ENCODE data around the gene RAPGEF6. TPM values are rescaled to one million over a fixed set of nuclear protein-coding genes. Genes with fewer than 3 reads are reported as not detected.

RAPGEF6 gene
- polyA plus RNA-seq, 1 experiment, result 13.1 TPM

DNA sequence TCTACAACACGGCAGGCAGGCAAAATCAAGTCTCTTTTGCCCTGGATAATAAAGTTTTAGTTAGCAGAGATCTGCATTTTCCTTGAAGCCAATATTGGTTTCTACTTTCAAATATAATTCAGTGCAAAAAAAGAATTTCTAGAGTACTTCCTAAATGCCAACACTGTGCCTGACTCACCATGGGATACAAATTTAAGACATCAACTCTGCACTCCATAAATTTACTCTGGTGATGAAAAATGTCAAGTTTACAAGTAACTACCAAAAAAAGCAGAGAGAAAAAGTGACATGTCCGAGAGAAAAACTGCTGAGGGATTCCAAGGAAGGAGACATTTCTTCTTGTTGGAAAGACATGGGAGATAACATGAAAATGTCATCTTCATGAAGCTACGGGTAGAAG, 119.7 kb downstream of the RAPGEF6 start:
- no peaks in the 10 kb centered on the region for H3K27me3 ChIP-seq (ENCODE audit: control insufficient read depth, insufficient read depth, low read length)
- no peak overlapping the region for H3K4me3 ChIP-seq (ENCODE audit: low read depth, low read length)
- CTCF ChIA-PET, result interaction anchor here (0.7 to 1.1 kb wide), 2 partner anchors 15 to 351 kb away, joined by 3 read pairs; no protein-coding TSS in a partner anchor
- DNase-seq (ENCODE audit: low read depth, low spot score), result no peak
- H3K27ac ChIP-seq (ENCODE audit: low read depth, low read length), result no peak overlapping the region
- POLR2A ChIA-PET, result no interaction called here
- H3K9me3 ChIP-seq (ENCODE audit: control insufficient read depth, insufficient read depth, low read length), result no peaks in the 10 kb centered on the region
- TF ChIP-seq, protein P1, sequence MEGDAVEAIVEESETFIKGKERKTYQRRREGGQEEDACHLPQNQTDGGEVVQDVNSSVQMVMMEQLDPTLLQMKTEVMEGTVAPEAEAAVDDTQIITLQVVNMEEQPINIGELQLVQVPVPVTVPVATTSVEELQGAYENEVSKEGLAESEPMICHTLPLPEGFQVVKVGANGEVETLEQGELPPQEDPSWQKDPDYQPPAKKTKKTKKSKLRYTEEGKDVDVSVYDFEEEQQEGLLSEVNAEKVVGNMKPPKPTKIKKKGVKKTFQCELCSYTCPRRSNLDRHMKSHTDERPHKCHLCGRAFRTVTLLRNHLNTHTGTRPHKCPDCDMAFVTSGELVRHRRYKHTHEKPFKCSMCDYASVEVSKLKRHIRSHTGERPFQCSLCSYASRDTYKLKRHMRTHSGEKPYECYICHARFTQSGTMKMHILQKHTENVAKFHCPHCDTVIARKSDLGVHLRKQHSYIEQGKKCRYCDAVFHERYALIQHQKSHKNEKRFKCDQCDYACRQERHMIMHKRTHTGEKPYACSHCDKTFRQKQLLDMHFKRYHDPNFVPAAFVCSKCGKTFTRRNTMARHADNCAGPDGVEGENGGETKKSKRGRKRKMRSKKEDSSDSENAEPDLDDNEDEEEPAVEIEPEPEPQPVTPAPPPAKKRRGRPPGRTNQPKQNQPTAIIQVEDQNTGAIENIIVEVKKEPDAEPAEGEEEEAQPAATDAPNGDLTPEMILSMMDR (IDR thresholded peaks at IDR 0.05; ENCODE audit: low read depth, low read length), result no peak

DNA sequence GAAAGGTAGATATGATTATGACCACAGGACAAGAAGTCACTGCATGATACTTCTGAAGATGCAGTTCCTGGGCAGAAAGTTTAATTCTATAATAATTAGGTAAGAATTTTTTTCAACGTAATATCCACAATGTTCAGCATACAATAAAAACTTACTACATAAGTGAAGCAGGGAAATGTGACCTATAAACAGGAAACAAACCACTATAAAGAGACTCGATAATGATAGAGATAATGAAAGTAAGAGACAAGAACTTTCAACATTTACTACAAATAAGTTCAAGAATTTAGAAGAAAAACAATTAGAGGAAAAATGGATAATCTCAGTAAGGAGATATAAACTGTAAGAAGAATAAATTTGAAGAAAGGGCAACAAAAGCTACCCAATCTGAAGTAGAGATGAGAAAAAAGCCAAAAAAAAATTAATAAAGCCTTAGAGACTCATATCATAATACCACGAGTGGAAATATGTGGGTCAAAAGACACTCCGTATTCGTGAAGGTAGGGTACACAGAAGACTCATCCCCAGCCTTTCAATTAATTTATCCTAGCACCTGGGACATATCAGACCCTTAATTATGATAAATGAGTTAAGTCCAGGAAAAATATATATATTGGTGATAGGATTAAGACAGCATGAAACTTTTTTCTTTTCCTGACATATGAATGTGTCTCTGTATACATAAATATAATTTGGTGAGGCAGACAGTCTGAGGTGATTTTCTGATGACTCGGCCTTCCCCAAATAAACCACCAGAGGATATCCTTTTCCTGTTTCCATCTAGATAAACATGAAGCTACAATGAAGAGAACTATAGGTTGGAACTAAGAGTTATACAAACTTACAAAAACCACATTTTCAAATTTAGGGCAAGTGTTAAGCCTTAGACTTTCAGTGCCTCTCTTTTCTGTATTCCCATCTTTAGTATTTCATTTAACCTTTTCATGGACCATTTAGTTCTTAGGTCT, 120.4 kb downstream of the RAPGEF6 start:
- Histone ChIP-seq H3K27ac (ENCODE audit: low read depth, low read length) (no peak overlapping the region), H3K27me3 (ENCODE audit: control insufficient read depth, insufficient read depth, low read length) (no peaks in the 10 kb centered on the region), H3K9me3 (ENCODE audit: control insufficient read depth, insufficient read depth, low read length) (no peaks in the 10 kb centered on the region), H3K4me3 (ENCODE audit: low read depth, low read length) (no peak overlapping the region)
- TF ChIP-seq, protein P1 (IDR thresholded peaks at IDR 0.05; ENCODE audit: low read depth, low read length), result peak; percentile 36
- POLR2A ChIA-PET, result no interaction called here
- no peak for DNase-seq (ENCODE audit: low read depth, low spot score)
- CTCF ChIA-PET, result interaction anchor here (1.1 kb wide), 1 partner anchor 15 kb away, joined by 3 read pairs; no protein-coding TSS in a partner anchor

DNA sequence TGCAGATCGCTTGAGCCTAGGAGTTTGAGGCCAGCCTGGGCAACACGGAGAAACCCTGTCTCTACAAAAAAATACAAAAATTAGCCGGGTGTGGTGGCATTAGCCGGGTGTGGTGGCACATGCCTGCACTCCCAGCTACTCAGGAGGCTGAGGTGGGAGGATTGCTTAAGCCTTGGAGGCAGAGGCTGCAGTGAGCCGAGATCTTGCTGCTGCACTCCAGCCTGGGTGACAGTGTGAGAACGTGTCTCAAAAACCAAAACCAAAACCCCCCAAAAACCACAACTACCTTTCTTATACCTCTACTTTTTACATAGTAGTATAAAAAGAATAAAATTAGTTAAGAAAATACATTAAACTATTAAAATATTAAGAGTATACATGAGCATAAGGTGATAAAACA, 121.2 kb downstream of the RAPGEF6 start:
- Histone ChIP-seq H3K9me3 (ENCODE audit: control insufficient read depth, insufficient read depth, low read length) (no peaks in the 10 kb centered on the region), H3K27ac (ENCODE audit: low read depth, low read length) (no peak overlapping the region), H3K4me3 (ENCODE audit: low read depth, low read length) (no peak overlapping the region), H3K27me3 (ENCODE audit: control insufficient read depth, insufficient read depth, low read length) (no peaks in the 10 kb centered on the region)
- POLR2A ChIA-PET, result no interaction called here
- no peak for DNase-seq (ENCODE audit: low read depth, low spot score)
- CTCF ChIA-PET, result no interaction called here
- TF ChIP-seq, protein P1 (IDR thresholded peaks at IDR 0.05; ENCODE audit: low read depth, low read length), result no peak

DNA sequence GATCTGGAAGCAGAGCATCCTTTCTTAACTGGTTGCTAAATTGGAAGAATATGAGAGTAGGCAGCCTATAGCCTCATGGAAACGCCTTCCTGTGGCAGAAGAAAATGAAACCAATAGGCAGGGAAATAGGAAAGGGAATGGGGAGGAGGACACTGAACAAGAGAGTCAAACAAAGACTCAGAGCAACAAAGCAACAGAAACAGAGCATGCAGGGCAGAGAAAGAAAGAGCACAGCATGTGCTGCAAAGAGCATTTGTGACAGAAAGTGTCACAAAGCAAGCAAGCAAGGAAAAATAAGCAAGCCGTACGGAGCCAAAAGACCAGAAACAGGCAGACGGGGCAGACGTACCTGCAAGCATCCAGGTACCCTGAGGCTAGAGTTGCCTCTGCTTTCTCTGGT, 123.1 kb downstream of the RAPGEF6 start:
- Histone ChIP-seq H3K4me3 (ENCODE audit: low read depth, low read length) (no peak overlapping the region), H3K27me3 (ENCODE audit: control insufficient read depth, insufficient read depth, low read length) (no peaks in the 10 kb centered on the region), H3K27ac (ENCODE audit: low read depth, low read length) (no peak overlapping the region), H3K9me3 (ENCODE audit: control insufficient read depth, insufficient read depth, low read length) (no peaks in the 10 kb centered on the region)
- TF ChIP-seq, protein P1 (IDR thresholded peaks at IDR 0.05; ENCODE audit: low read depth, low read length), result no peak
- ChIA-PET CTCF (no interaction called here), POLR2A (no interaction called here)
- no peak for DNase-seq (ENCODE audit: low read depth, low spot score)

DNA sequence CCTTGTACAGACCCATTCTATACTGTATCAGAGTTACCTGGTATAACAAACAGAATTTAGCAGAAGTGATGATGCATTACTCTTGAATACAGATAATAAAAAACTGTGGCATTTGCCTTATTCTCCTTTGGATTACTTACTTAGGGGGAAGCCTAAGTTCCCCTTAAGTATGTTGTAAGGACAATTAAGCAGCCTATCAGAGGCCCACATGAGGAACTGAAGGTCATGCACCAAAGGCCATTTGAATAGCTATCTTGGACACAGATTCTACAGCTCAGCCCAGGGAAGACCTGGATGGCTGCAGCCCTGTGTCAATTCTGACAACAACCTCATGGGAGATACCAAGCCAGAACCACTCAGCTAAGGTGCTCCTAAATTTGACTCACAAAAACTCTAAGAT, 125.2 kb downstream of the RAPGEF6 start:
- Histone ChIP-seq H3K4me3 (ENCODE audit: low read depth, low read length) (no peak overlapping the region), H3K27me3 (ENCODE audit: control insufficient read depth, insufficient read depth, low read length) (no peaks in the 10 kb centered on the region), H3K9me3 (ENCODE audit: control insufficient read depth, insufficient read depth, low read length) (no peaks in the 10 kb centered on the region), H3K27ac (ENCODE audit: low read depth, low read length) (no peak overlapping the region)
- no peak for DNase-seq (ENCODE audit: low read depth, low spot score)
- POLR2A ChIA-PET, result no interaction called here
- TF ChIP-seq, protein P1 (IDR thresholded peaks at IDR 0.05; ENCODE audit: low read depth, low read length), result no peak
- CTCF ChIA-PET, result interaction anchor here (0.5 to 0.8 kb wide), 2 partner anchors 14 to 55 kb away, joined by 3 read pairs; no protein-coding TSS in a partner anchor
